HepG2 (cell line): ENCODE measurements around the gene KIF6. TPM values are rescaled to one million over a fixed set of nuclear protein-coding genes. Genes with fewer than 3 reads are reported as not detected.

Experiments
- ATAC-seq: fragments of 200-7000 bp; cut with Tn5 transposase; 3 replicates; pipeline ENCODE4 v1.9.1; 2020; ENCODE audit warnings: mild to moderate bottlenecking, moderate library complexity
- BruUV-seq: library from RNA; stranded (reverse); fragments of 400-500 nt; replicated peaks from 2 replicates; lab custom pipeline; 2021; lab: Mats Ljungman, UMichigan
- CTCF ChIA-PET: fragments of 300-600 bp; formaldehyde crosslinking; extraction: SDS; loops from one replicate; lab custom pipeline; 2021; ENCODE audit warnings: low total read pairs, inconsistent platforms, low intra/inter-chr PET ratio; lab: Yijun Ruan, JAX
- POLR2A ChIA-PET: fragments of 350-600 bp; sonication (Branson Sonifier 250); formaldehyde crosslinking; loops from one replicate; lab custom pipeline; 2020; ENCODE audit warnings: antibody characterized with exemption, inconsistent platforms; lab: Yijun Ruan, JAX
- DNase-seq: peaks from one replicate; pipeline ENCODE4 v3.0.0-alpha.2; 2015; ENCODE audit warnings: low spot score
- FAIRE-seq: peaks from 3 replicates; lab custom pipeline; 2011; peaks lifted over from hg19 to GRCh38; lab: Jason Lieb, UNC
- H2AFZ ChIP-seq: one replicate; pipeline ENCODE4 v1.6.1; 2011; ENCODE audit warnings: low read length, inconsistent platforms
- H3K27ac ChIP-seq: fragments of 300-600 bp; 3 replicates; pipeline ENCODE4 v1.8.0; 2011; ENCODE audit warnings: mixed run types, mild to moderate bottlenecking, mixed read lengths, low read length, inconsistent platforms; ENCODE audit not compliant: insufficient read depth; ENCODE audit errors: extremely low read length
- H3K27me3 ChIP-seq, 2 experiments: fragments of 200-600 bp in 1 of 2; 2 replicates in 1 of 2; 3 replicates in 1 of 2; pipeline versions ENCODE4 v1.6.0 to v1.8.0; 2011; ENCODE audit warnings: low read length in 2 of 2, mild to moderate bottlenecking in 2 of 2, moderate library complexity in 2 of 2, inconsistent platforms in 1 of 2; ENCODE audit not compliant: insufficient read depth in 2 of 2, control insufficient read depth in 1 of 2
- H3K36me3 ChIP-seq, 2 experiments: fragments of 200-600 bp in 1 of 2; replicated peaks in 1 of 2; 2 replicates in 1 of 2; 3 replicates in 1 of 2; pipeline versions ENCODE4 v1.5.1 to v1.8.0; 2011; ENCODE audit warnings: low read length in 2 of 2, inconsistent platforms in 1 of 2; ENCODE audit not compliant: insufficient read depth in 2 of 2, control insufficient read depth in 1 of 2
- H3K4me1 ChIP-seq: 2 replicates; pipeline ENCODE4 v1.5.1; 2012; ENCODE audit warnings: low read length, inconsistent platforms; ENCODE audit not compliant: insufficient read depth
- H3K4me2 ChIP-seq: 2 replicates; pipeline ENCODE4 v1.6.0; 2011; ENCODE audit warnings: low read depth, low read length, inconsistent platforms
- H3K4me3 ChIP-seq, 3 experiments: fragments of 200-600 bp in 1 of 3; sonication (generic), shearing (Covaris generic) in 1 of 3; replicated peaks in 1 of 3; 2 replicates each; pipeline ENCODE4 v1.5.1; 2011 to 2016; ENCODE audit warnings: low read length in 3 of 3, inconsistent platforms in 2 of 3, low read depth in 2 of 3, mild to moderate bottlenecking in 2 of 3, control low read depth in 1 of 3, mixed read lengths in 1 of 3; ENCODE audit not compliant: insufficient read depth in 1 of 3
- H3K79me2 ChIP-seq: one replicate; pipeline ENCODE4 v1.6.1; 2011; ENCODE audit warnings: low read length, inconsistent platforms; ENCODE audit not compliant: insufficient read depth
- H3K9ac ChIP-seq: 2 replicates; pipeline ENCODE4 v1.6.0; 2011; ENCODE audit warnings: mild to moderate bottlenecking, low read depth, low read length, inconsistent platforms; ENCODE audit not compliant: insufficient read depth
- H3K9me3 ChIP-seq: 2 replicates; pipeline ENCODE4 v1.5.1; 2012; ENCODE audit warnings: mild to moderate bottlenecking, low read length
- H4K20me1 ChIP-seq: 2 replicates; pipeline ENCODE4 v1.6.0; 2011; ENCODE audit warnings: inconsistent platforms, mild to moderate bottlenecking, low read length, moderate library complexity; ENCODE audit not compliant: insufficient read depth
- BCL6 ChIP-seq: IDR thresholded peaks from 2 replicates; pipeline ENCODE4 v1.6.1; 2016; ENCODE audit warnings: missing genetic modification reagents, missing compliant biosample characterization
- DMTF1 ChIP-seq: sonication (generic); formaldehyde crosslinking; IDR thresholded peaks from 2 replicates; pipeline ENCODE4 v1.4.0; 2020; ENCODE audit warnings: mild to moderate bottlenecking, missing genetic modification reagents
- JUN ChIP-seq: sonication (generic); formaldehyde crosslinking; IDR thresholded peaks from 2 replicates; pipeline ENCODE4 v1.4.0; 2020; ENCODE audit warnings: mild to moderate bottlenecking, missing genetic modification reagents
- MIER3 ChIP-seq: IDR thresholded peaks from 2 replicates; pipeline ENCODE4 v1.6.1; 2016; ENCODE audit warnings: missing compliant biosample characterization, borderline replicate concordance
- SALL1 ChIP-seq: sonication (generic); formaldehyde crosslinking; IDR thresholded peaks from 2 replicates; pipeline ENCODE4 v1.8.0; 2022; ENCODE audit warnings: mild to moderate bottlenecking, missing genetic modification reagents
- SNAI1 ChIP-seq: sonication (generic); formaldehyde crosslinking; IDR thresholded peaks from 2 replicates; pipeline ENCODE4 v1.5.0; 2020; ENCODE audit warnings: mild to moderate bottlenecking, missing genetic modification reagents, borderline replicate concordance
- ZNF225 ChIP-seq: sonication (generic); formaldehyde crosslinking; IDR thresholded peaks from 2 replicates; pipeline ENCODE4 v1.4.0; 2020; ENCODE audit warnings: mild to moderate bottlenecking, missing genetic modification reagents
- ZNF333 ChIP-seq: sonication (generic); formaldehyde crosslinking; IDR thresholded peaks from 2 replicates; pipeline ENCODE4 v1.4.0; 2020; ENCODE audit warnings: mild to moderate bottlenecking, missing genetic modification reagents, borderline replicate concordance
- ZNF552 ChIP-seq: sonication (generic); formaldehyde crosslinking; IDR thresholded peaks from 2 replicates; pipeline ENCODE4 v1.9.0; 2022; ENCODE audit warnings: missing genetic modification reagents, mild to moderate bottlenecking, borderline replicate concordance
- ZNF691 ChIP-seq: sonication (generic); formaldehyde crosslinking; IDR thresholded peaks from 2 replicates; pipeline ENCODE4 v1.4.0; 2020; ENCODE audit warnings: missing genetic modification reagents, low read depth, mild to moderate bottlenecking, borderline replicate concordance
- WGBS: methylation state at CpG from one replicate; pipeline ENCODE4 v1.1.6; 2017; ENCODE audit warnings: low lambda C conversion rate; 5-methylcytosine and 5-hydroxymethylcytosine counted together
- in situ Hi-C: cut with HindIII; loops from 2 replicates; pipeline ENCODE4 v1.10.0; 2017; ENCODE audit warnings: low pct_unique_long_range_greater_than_20kb; ENCODE audit not compliant: extremely low pct_ligation_motif_present
- intact Hi-C: fragments of 100-400 bp; cut with micrococcal nuclease; formaldehyde crosslinking; loops from one replicate; pipeline ENCODE4 v1.10.0; 2022; ENCODE audit not compliant: unreplicated experiment
- polyA plus RNA-seq, 8 experiments: library from polyadenylated mRNA; depleted of rRNA in 3 of 8; stranded (reverse) in 7 of 8; unstranded in 1 of 8; fragments of >200 nt; fragmentation: Illumina TruSeq in 4 of 8; extraction: Trizol in 4 of 8; gene quantifications; 2 replicates each; pipeline versions ENCODE4 v1.2.1 to v1.2.3, GENCODE V29; 2011 to 2016; ENCODE audit warnings: low read depth in 4 of 8, missing spikeins in 1 of 8, mixed read lengths in 1 of 8; ENCODE audit not compliant: insufficient read depth in 1 of 8
- total RNA-seq, 5 experiments: library from RNA; depleted of rRNA; stranded (reverse); fragments of >200 nt; fragmentation: Illumina TruSeq; extraction: Trizol; gene quantifications; 2 replicates each; pipeline ENCODE4 v1.2.3, GENCODE V29; 2016; ENCODE audit warnings: low read depth in 1 of 5

KIF6 gene
- total and polyA plus RNA-seq, 2 of the 13 experiments (the other 11 are each of a cell fraction or from before 2014, with no cell fraction given): 0.04 to 0.27 TPM

GRCh38 chr6:39428152-39428551 lies 297.1 kb downstream of the KIF6 start:
- Histone ChIP-seq H3K27me3 (no peaks in the 10 kb centered on the region; a peak in 1 of 5 replicates), H3K4me2 (no peak overlapping the region), H3K79me2 (no peaks in the 10 kb centered on the region), H3K4me1 (no peaks in the 10 kb centered on the region), H3K9me3 (no peaks in the 10 kb centered on the region), H2AFZ (no peak overlapping the region), H4K20me1 (no peaks in the 10 kb centered on the region), H3K9ac (no peak overlapping the region), H3K4me3 (no peak overlapping the region), H3K27ac (no peak overlapping the region), H3K36me3 (no peaks in the 10 kb centered on the region)
- TF ChIP-seq ZNF333 (CRISPR knock-in tag) (no peak), MIER3 (CRISPR knock-in tag) (no peak), SNAI1 (CRISPR knock-in tag) (no peak), BCL6 (CRISPR knock-in tag) (no peak), ZNF225 (CRISPR knock-in tag) (no peak), JUN (CRISPR knock-in tag) (no peak), SALL1 (CRISPR knock-in tag) (no peak), ZNF552 (no peak), DMTF1 (CRISPR knock-in tag) (no peak), ZNF691 (CRISPR knock-in tag) (no peak)
- intact Hi-C loops: no loop called here
- DNase-seq (no peak), FAIRE-seq (no peak), ATAC-seq (no peak)
- BruUV-seq: no TSS peak
- 3% methylated on average over 3 of the region's 3 CpGs for WGBS
- CTCF ChIA-PET: no interaction called here
- POLR2A ChIA-PET: no interaction called here
- in situ Hi-C loops: no loop called here
